ENCODE results near the gene MAGEB3. TPM values are rescaled to one million over a fixed set of nuclear protein-coding genes. Genes with fewer than 3 reads are reported as not detected.
"Not testable (repeated sequence)": the region's sequence is repeated elsewhere in the genome, so short reads cannot be mapped to it uniquely, and the experiment has no call there.

The MAGEB3 gene, protein sequence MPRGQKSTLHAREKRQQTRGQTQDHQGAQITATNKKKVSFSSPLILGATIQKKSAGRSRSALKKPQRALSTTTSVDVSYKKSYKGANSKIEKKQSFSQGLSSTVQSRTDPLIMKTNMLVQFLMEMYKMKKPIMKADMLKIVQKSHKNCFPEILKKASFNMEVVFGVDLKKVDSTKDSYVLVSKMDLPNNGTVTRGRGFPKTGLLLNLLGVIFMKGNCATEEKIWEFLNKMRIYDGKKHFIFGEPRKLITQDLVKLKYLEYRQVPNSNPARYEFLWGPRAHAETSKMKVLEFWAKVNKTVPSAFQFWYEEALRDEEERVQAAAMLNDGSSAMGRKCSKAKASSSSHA
- total RNA-seq (ENCODE audit: low replicate concordance): 0.45 and 0.92 TPM in 2 replicates
- long read RNA-seq, partial matches to known transcripts: 0 of 4 reads
- long read RNA-seq, other reads (novel, unspliced or antisense): 1 of 4 reads

DNA sequence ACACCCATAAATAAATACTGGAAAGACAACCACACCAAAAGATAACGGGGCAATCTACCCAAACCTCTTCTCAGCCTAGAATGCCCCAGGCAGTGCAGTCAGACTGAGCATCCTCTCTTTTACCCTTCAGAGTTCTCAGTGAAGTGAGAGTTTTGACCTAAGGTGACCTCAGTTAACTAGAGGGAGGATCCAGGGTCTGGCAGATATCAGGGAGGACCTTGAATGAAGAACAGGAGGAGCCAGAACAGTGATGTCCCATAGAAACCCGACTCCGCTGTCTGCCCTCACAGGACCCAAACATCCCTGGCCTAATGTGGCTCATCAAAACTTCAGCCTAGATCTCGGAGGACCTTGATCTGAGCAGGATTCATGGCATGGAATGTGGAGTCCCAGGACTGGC lies at the start of gene MAGEB3:
MAGEB3 (plus strand) TSS at position 263 of the 400 bp plus-strand sequence. CDS start 5,268 bp downstream, outside the sequence.
- TF ChIP-seq, protein P1, sequence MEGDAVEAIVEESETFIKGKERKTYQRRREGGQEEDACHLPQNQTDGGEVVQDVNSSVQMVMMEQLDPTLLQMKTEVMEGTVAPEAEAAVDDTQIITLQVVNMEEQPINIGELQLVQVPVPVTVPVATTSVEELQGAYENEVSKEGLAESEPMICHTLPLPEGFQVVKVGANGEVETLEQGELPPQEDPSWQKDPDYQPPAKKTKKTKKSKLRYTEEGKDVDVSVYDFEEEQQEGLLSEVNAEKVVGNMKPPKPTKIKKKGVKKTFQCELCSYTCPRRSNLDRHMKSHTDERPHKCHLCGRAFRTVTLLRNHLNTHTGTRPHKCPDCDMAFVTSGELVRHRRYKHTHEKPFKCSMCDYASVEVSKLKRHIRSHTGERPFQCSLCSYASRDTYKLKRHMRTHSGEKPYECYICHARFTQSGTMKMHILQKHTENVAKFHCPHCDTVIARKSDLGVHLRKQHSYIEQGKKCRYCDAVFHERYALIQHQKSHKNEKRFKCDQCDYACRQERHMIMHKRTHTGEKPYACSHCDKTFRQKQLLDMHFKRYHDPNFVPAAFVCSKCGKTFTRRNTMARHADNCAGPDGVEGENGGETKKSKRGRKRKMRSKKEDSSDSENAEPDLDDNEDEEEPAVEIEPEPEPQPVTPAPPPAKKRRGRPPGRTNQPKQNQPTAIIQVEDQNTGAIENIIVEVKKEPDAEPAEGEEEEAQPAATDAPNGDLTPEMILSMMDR (conservative IDR thresholded peaks at IDR 0.05): no peak
- H3K36me3 Mint-ChIP-seq: no peaks in the 10 kb centered on the region
- no peak within 1 kb of the TSS for H3K27ac Mint-ChIP-seq
- H3K9me3 Mint-ChIP-seq: no peaks in the 10 kb centered on the region
- no peak within 1 kb of the TSS for H3K4me3 Mint-ChIP-seq
- H3K27me3 Mint-ChIP-seq: no peaks in the 10 kb centered on the region
- peaks cover 15% of the 10 kb centered on the region for H3K4me1 Mint-ChIP-seq (ENCODE audit: unreplicated experiment)
- no peak for DNase-seq (ENCODE audit: extremely low spot score, unreplicated experiment)

DNA sequence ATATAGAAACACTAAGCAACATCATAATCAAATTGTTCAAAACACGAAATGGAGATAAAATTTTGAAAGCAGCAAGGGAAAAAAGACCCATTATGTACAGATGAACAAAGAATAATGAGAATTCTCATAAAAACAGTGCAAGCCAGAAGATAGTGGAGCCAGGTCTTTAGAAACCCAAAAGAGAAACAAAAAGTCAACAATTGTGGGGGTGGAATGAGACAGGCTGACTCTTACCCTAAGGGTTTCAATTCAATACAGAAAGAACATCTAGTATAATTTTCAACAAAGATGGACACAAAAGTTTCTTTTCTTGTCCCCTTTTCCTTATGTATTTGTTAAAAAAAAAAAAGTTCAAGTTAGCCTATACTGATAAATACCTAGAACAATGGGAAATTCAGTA lies 49.1 kb upstream of the MAGEB3 start:
- Mint-ChIP-seq H3K4me1 (ENCODE audit: unreplicated experiment) (no peaks in the 10 kb centered on the region), H3K9me3 (no peaks in the 10 kb centered on the region), H3K4me3 (no peak overlapping the region), H3K27ac (no peak overlapping the region), H3K27me3 (no peaks in the 10 kb centered on the region), H3K36me3 (no peaks in the 10 kb centered on the region)
- TF ChIP-seq, protein P1 (conservative IDR thresholded peaks at IDR 0.05): no peak
- DNase-seq (ENCODE audit: extremely low spot score, unreplicated experiment): no peak

DNA sequence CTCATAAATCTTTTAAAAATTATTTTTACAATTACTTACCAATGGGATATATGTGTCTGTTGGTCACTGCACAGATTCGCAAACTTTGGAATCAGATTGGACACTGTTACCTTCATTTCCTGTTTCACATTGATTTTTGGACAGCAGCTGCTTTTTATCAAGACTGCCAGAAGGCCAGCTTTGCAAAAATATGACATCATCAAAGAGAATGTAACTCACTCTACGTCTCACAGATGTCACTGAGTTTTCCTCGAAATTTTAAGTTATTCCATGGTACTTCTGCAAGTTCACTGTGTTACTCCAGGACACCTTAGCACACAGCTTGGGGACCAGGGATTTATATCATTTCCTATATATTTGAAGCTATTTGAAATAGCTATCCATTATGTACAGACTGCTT lies 46.9 kb upstream of the MAGEB3 start:
- TF ChIP-seq, protein P1 (conservative IDR thresholded peaks at IDR 0.05): no peak
- no peak overlapping the region for H3K4me3 Mint-ChIP-seq
- H3K27ac Mint-ChIP-seq: no peak overlapping the region
- DNase-seq (ENCODE audit: extremely low spot score, unreplicated experiment): no peak
- no peaks in the 10 kb centered on the region for H3K9me3 Mint-ChIP-seq
- no peaks in the 10 kb centered on the region for H3K27me3 Mint-ChIP-seq
- no peaks in the 10 kb centered on the region for H3K4me1 Mint-ChIP-seq (ENCODE audit: unreplicated experiment)
- H3K36me3 Mint-ChIP-seq: no peaks in the 10 kb centered on the region

DNA sequence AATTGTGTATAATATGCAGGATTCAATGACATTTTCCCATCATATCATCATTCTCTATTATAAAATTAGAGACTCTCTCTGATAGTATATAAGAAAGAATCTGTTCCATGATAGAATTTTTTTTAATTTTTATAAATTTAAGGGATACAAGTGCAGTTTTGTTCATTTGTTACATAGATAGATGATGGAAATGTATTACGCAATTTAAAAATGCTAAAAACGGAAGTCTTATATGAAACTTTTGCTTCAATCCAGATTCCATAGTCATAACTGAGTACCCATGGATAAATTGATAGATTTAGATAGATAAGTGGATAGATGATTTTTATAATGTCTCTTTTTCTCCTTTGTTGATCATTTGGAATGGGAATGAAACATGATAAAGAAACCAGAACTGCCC lies 40.0 kb upstream of the MAGEB3 start:
- no peaks in the 10 kb centered on the region for H3K27me3 Mint-ChIP-seq
- DNase-seq (ENCODE audit: extremely low spot score, unreplicated experiment): no peak
- H3K4me1 Mint-ChIP-seq (ENCODE audit: unreplicated experiment): no peaks in the 10 kb centered on the region
- TF ChIP-seq, protein P1 (conservative IDR thresholded peaks at IDR 0.05): no peak
- H3K9me3 Mint-ChIP-seq: no peaks in the 10 kb centered on the region
- no peak overlapping the region for H3K27ac Mint-ChIP-seq
- no peaks in the 10 kb centered on the region for H3K36me3 Mint-ChIP-seq
- no peak overlapping the region for H3K4me3 Mint-ChIP-seq

DNA sequence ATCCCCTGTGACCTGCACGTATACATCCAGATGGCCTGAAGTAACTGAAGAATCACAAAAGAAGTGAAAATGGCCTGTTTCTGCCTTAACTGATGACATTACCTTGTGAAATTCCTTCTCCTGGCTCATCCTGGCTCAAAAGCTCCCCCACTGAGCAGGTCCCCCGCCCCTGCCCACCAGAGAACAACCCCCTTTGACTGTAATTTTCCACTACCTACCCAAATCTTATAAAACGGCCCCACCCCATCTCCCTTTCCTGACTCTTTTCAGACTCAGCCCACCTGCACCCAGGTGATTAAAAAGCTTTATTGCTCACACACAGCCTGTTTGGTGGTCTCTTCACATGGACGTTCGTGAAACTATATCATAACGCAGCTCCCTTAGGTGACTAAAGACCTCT lies 36.5 kb upstream of the MAGEB3 start:
- not testable (repeated sequence) for DNase-seq (ENCODE audit: extremely low spot score, unreplicated experiment); H3K36me3 Mint-ChIP-seq; H3K4me1 Mint-ChIP-seq (ENCODE audit: unreplicated experiment); H3K27ac Mint-ChIP-seq; H3K27me3 Mint-ChIP-seq; H3K9me3 Mint-ChIP-seq; H3K4me3 Mint-ChIP-seq

DNA sequence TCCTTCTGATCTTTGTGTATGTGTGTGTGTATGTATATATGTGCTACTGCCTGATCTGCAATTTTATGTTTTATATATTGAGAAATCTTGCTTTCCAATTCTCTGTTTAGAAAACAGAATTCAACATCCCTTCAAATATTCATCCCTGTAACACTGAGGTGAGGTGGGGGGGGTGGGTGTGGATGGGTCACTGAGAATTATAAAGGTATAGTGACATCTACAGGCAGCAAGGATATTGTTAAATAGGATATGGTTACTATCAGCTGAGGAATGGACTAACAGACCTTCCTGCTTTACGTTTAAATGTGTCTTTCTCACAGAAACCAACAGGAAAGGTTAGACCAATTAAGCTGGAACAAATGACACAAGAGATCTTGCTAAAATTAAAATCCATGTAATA lies 34.1 kb upstream of the MAGEB3 start:
- Mint-ChIP-seq H3K27me3 (no peaks in the 10 kb centered on the region), H3K4me3 (no peak overlapping the region), H3K4me1 (ENCODE audit: unreplicated experiment) (no peaks in the 10 kb centered on the region), H3K9me3 (no peaks in the 10 kb centered on the region), H3K27ac (no peak overlapping the region), H3K36me3 (no peaks in the 10 kb centered on the region)
- DNase-seq (ENCODE audit: extremely low spot score, unreplicated experiment): no peak
- TF ChIP-seq, protein P1 (conservative IDR thresholded peaks at IDR 0.05): peak; percentile 53

Measured in type B pancreatic cell (in vitro differentiated cells).